ENCODE data around the gene GOLGA8M.
"Not testable (repeated sequence)": the region's sequence is repeated elsewhere in the genome, so short reads cannot be mapped to it uniquely, and the experiment has no call there.

DNA sequence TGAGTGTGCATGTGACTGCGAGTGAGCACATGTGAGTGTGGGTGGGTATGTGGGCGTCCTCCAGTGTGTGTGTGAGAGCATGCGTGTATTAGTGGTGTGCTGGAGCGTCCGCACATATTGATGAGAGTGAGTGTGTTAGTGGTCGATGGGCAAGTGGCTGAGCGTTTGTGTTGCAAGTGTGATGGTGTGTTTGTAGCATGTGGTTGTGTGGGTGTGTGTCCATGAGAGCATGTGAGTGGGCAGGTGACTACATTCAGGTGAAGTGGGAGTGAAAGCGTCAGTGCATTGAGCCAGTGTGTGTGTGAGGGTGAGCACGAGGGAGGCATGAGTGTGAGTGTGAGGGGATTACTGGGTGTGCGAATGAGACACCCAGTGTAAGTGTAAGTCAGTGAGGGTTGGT is 59.7 kb downstream of the GOLGA8M start:
- TF ChIP-seq POLR2A (IDR thresholded peaks at IDR 0.05; ENCODE audit: low read depth); POLR2AphosphoS5 (IDR thresholded peaks at IDR 0.05); EP300 (IDR thresholded peaks at IDR 0.05): not testable (repeated sequence)
- TF ChIP-seq, protein P1, sequence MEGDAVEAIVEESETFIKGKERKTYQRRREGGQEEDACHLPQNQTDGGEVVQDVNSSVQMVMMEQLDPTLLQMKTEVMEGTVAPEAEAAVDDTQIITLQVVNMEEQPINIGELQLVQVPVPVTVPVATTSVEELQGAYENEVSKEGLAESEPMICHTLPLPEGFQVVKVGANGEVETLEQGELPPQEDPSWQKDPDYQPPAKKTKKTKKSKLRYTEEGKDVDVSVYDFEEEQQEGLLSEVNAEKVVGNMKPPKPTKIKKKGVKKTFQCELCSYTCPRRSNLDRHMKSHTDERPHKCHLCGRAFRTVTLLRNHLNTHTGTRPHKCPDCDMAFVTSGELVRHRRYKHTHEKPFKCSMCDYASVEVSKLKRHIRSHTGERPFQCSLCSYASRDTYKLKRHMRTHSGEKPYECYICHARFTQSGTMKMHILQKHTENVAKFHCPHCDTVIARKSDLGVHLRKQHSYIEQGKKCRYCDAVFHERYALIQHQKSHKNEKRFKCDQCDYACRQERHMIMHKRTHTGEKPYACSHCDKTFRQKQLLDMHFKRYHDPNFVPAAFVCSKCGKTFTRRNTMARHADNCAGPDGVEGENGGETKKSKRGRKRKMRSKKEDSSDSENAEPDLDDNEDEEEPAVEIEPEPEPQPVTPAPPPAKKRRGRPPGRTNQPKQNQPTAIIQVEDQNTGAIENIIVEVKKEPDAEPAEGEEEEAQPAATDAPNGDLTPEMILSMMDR (IDR thresholded peaks at IDR 0.05) = not testable (repeated sequence)
